Astrocyte (in vitro differentiated cells and primary cell): ENCODE results near the gene OR13C9. TPM values are rescaled to one million over a fixed set of nuclear protein-coding genes. Genes with fewer than 3 reads are reported as not detected.
"Not testable (repeated sequence)": the region's sequence is repeated elsewhere in the genome, so short reads cannot be mapped to it uniquely, and the experiment has no call there.

Experiments used
- DNase-seq: peaks from one replicate; pipeline ENCODE4 v3.0.0-alpha.2; 2010; ENCODE audit warnings: low read depth
- FAIRE-seq: peaks from 2 replicates; lab custom pipeline; 2011; peaks lifted over from hg19 to GRCh38; lab: Jason Lieb, UNC
- H2AFZ ChIP-seq: 2 replicates; pipeline ENCODE4 v1.6.0; 2012; ENCODE audit warnings: low read depth, low read length, inconsistent platforms
- H3K27ac ChIP-seq: 2 replicates; pipeline ENCODE4 v1.5.1; 2011; ENCODE audit warnings: low read depth, low read length, inconsistent platforms
- H3K27me3 ChIP-seq: 2 replicates; pipeline ENCODE4 v1.6.0; 2011; ENCODE audit warnings: low read length, inconsistent platforms; ENCODE audit not compliant: insufficient read depth
- H3K36me3 ChIP-seq: 2 replicates; pipeline ENCODE4 v1.5.1; 2011; ENCODE audit warnings: low read length, inconsistent platforms; ENCODE audit not compliant: insufficient read depth
- H3K4me1 ChIP-seq: 2 replicates; pipeline ENCODE4 v1.5.1; 2011; ENCODE audit warnings: low read length, inconsistent platforms; ENCODE audit not compliant: insufficient read depth
- H3K4me2 ChIP-seq: 2 replicates; pipeline ENCODE4 v1.6.0; 2012; ENCODE audit warnings: low read length, inconsistent platforms
- H3K4me3 ChIP-seq: 2 replicates; pipeline ENCODE4 v1.5.1; 2011; ENCODE audit warnings: low read depth, mild to moderate bottlenecking, low read length, inconsistent platforms; ENCODE audit not compliant: insufficient read depth
- H3K79me2 ChIP-seq: 2 replicates; pipeline ENCODE4 v1.6.0; 2012; ENCODE audit warnings: mild to moderate bottlenecking, low read length, inconsistent platforms; ENCODE audit not compliant: insufficient read depth
- H3K9ac ChIP-seq: 2 replicates; pipeline ENCODE4 v1.6.0; 2012; ENCODE audit warnings: mild to moderate bottlenecking, low read length, inconsistent platforms
- H3K9me3 ChIP-seq: 2 replicates; pipeline ENCODE4 v1.5.1; 2012; ENCODE audit warnings: low read depth, mild to moderate bottlenecking, low read length, inconsistent platforms; ENCODE audit not compliant: insufficient read depth
- H4K20me1 ChIP-seq: 2 replicates; pipeline ENCODE4 v1.6.0; 2012; ENCODE audit warnings: low read length, inconsistent platforms; ENCODE audit not compliant: insufficient read depth
- H3K27ac Mint-ChIP-seq: one replicate; pipeline ENCODE4 v1.8.0; 2021; ENCODE audit warnings: mild to moderate bottlenecking, mixed read lengths; ENCODE audit not compliant: unreplicated experiment
- H3K27me3 Mint-ChIP-seq: one replicate; pipeline ENCODE4 v1.8.0; 2021; ENCODE audit warnings: low read depth, mixed read lengths; ENCODE audit not compliant: unreplicated experiment
- H3K36me3 Mint-ChIP-seq: one replicate; pipeline ENCODE4 v1.8.0; 2021; ENCODE audit warnings: low read depth, mixed read lengths; ENCODE audit not compliant: unreplicated experiment
- H3K4me1 Mint-ChIP-seq: one replicate; pipeline ENCODE4 v1.8.0; 2021; ENCODE audit warnings: low read depth, mixed read lengths; ENCODE audit not compliant: unreplicated experiment
- H3K4me3 Mint-ChIP-seq: one replicate; pipeline ENCODE4 v1.8.0; 2021; ENCODE audit warnings: mild to moderate bottlenecking, moderate library complexity, mixed read lengths; ENCODE audit not compliant: unreplicated experiment
- H3K9me3 Mint-ChIP-seq: one replicate; pipeline ENCODE4 v1.8.0; 2021; ENCODE audit warnings: mild to moderate bottlenecking, mixed read lengths; ENCODE audit not compliant: unreplicated experiment
- CTCF ChIP-seq: IDR thresholded peaks from 2 replicates; pipeline ENCODE4 v1.5.1; 2011; ENCODE audit warnings: low read depth, mild to moderate bottlenecking, inconsistent platforms, low read length, moderate library complexity; ENCODE audit not compliant: insufficient read depth
- EZH2 ChIP-seq: IDR thresholded peaks from 2 replicates; pipeline ENCODE4 v1.6.1; 2012; ENCODE audit warnings: mild to moderate bottlenecking, low read length, inconsistent platforms; ENCODE audit not compliant: insufficient read depth
- total RNA-seq: library from RNA; stranded (reverse); gene quantifications from 2 replicates; pipeline ENCODE4 v1.2.1, GENCODE V29; 2021

The OR13C9 gene
- total RNA-seq, 1 donor from 2014 or later, result not detected

- H3K9me3 Mint-ChIP-seq, result no peaks in the 10 kb centered on the region
- Histone ChIP-seq H3K4me3 (no peak overlapping the region), H4K20me1 (no peaks in the 10 kb centered on the region), H3K9me3 (peaks cover 5% of the 10 kb centered on the region), H3K27me3 (no peaks in the 10 kb centered on the region), H3K9ac (no peak overlapping the region), H3K4me2 (no peak overlapping the region), H3K36me3 (no peaks in the 10 kb centered on the region), H3K4me1 (no peaks in the 10 kb centered on the region), H3K79me2 (no peaks in the 10 kb centered on the region), H2AFZ (no peak overlapping the region), H3K27ac (no peak overlapping the region)
- H3K27me3 Mint-ChIP-seq, result no peaks in the 10 kb centered on the region
- H3K36me3 Mint-ChIP-seq, result no peaks in the 10 kb centered on the region
- no peaks in the 10 kb centered on the region for H3K4me1 Mint-ChIP-seq
- H3K4me3 Mint-ChIP-seq, result no peak overlapping the region
- FAIRE-seq, result no peak
- no peak for DNase-seq
- H3K27ac Mint-ChIP-seq, result no peak overlapping the region
- TF ChIP-seq CTCF (no peak), EZH2 (no peak)
Observed at GRCh38 chr9:104633976-104634520, 16.0 kb upstream of the OR13C9 start.

- not testable (repeated sequence) for H3K36me3 ChIP-seq, H3K36me3 Mint-ChIP-seq, H3K4me3 Mint-ChIP-seq, H3K4me2 ChIP-seq, H2AFZ ChIP-seq, H4K20me1 ChIP-seq, DNase-seq, H3K27ac Mint-ChIP-seq, H3K4me3 ChIP-seq, H3K27me3 Mint-ChIP-seq, H3K79me2 ChIP-seq, H3K4me1 ChIP-seq, H3K27ac ChIP-seq, H3K9me3 Mint-ChIP-seq, H3K9ac ChIP-seq, H3K4me1 Mint-ChIP-seq, H3K27me3 ChIP-seq, FAIRE-seq, H3K9me3 ChIP-seq
Observed at GRCh38 chr9:104625964-104626363, 8.0 kb upstream of the OR13C9 start.

- Histone ChIP-seq H3K4me3 (no peak overlapping the region), H3K4me2 (no peak overlapping the region), H4K20me1 (no peaks in the 10 kb centered on the region), H3K9ac (no peak overlapping the region), H3K36me3 (no peaks in the 10 kb centered on the region), H3K79me2 (no peaks in the 10 kb centered on the region), H3K27ac (no peak overlapping the region), H2AFZ (no peak overlapping the region), H3K4me1 (no peaks in the 10 kb centered on the region), H3K9me3 (no peaks in the 10 kb centered on the region), H3K27me3 (no peaks in the 10 kb centered on the region)
- H3K4me1 Mint-ChIP-seq, result no peaks in the 10 kb centered on the region
- DNase-seq (no peak), FAIRE-seq (no peak)
- H3K27ac Mint-ChIP-seq, result no peak overlapping the region
- no peaks in the 10 kb centered on the region for H3K36me3 Mint-ChIP-seq
- peaks cover 2% of the 10 kb centered on the region for H3K27me3 Mint-ChIP-seq
- TF ChIP-seq CTCF (no peak), EZH2 (no peak)
- no peak overlapping the region for H3K4me3 Mint-ChIP-seq
- peaks cover 4% of the 10 kb centered on the region for H3K9me3 Mint-ChIP-seq
Observed at GRCh38 chr9:104617418-104617817, 586 bp downstream of the OR13C9 start.
